K562 (cell line): Measurements from ENCODE around the gene LRRC43. TPM values are rescaled to one million over a fixed set of nuclear protein-coding genes. Genes with fewer than 3 reads are reported as not detected.

Experiments used
- ATAC-seq: fragments of 200-7000 bp; cut with Tn5 transposase; 3 replicates; pipeline ENCODE4 v1.9.1; 2020; ENCODE audit warnings: moderate library complexity
- BruUV-seq: library from RNA; stranded (reverse); fragments of 400-500 nt; replicated peaks from 2 replicates; lab custom pipeline; 2021; lab: Mats Ljungman, UMichigan
- CTCF ChIA-PET: fragments of 300-600 bp; formaldehyde crosslinking; extraction: SDS; loops from one replicate; lab custom pipeline; 2021; ENCODE audit warnings: low intra/inter-chr PET ratio; lab: Yijun Ruan, JAX
- POLR2A ChIA-PET: fragments of 300-600, 350-650 bp; sonication (Branson Sonifier 250); formaldehyde crosslinking; extraction: SDS; loops from one replicate; lab custom pipeline; 2021; ENCODE audit warnings: antibody characterized with exemption, inconsistent platforms; lab: Yijun Ruan, JAX
- DNase-seq, 4 experiments: peaks; one replicate each; pipeline versions ENCODE4 v3.0.0 to v3.0.0-alpha.2; 2011 to 2018; ENCODE audit warnings: low spot score in 3 of 4, mixed read lengths in 3 of 4; ENCODE audit errors: extremely low read depth in 1 of 4
- FAIRE-seq: peaks from 2 replicates; lab custom pipeline; 2011; peaks lifted over from hg19 to GRCh38; lab: Jason Lieb, UNC
- H2AFZ ChIP-seq: 2 replicates; pipeline ENCODE4 v1.6.0; 2011; ENCODE audit warnings: low read depth, low read length, control low read depth, inconsistent platforms
- H3K27ac ChIP-seq: fragments of 200-600 bp; 3 replicates; pipeline ENCODE4 v1.8.0; 2011; ENCODE audit warnings: low read depth, mild to moderate bottlenecking, control low read depth, inconsistent platforms, low read length, moderate library complexity, mixed read lengths; ENCODE audit errors: extremely low read depth
- H3K27me3 ChIP-seq, 2 experiments: fragments of 300-600 bp in 1 of 2; 2 replicates in 1 of 2; 3 replicates in 1 of 2; pipeline versions ENCODE4 v1.6.0 to v1.8.0; 2011; ENCODE audit warnings: inconsistent platforms in 2 of 2, low read length in 2 of 2, mild to moderate bottlenecking in 1 of 2, mixed read lengths in 1 of 2, moderate library complexity in 1 of 2; ENCODE audit not compliant: control insufficient read depth in 2 of 2, insufficient read depth in 2 of 2
- H3K36me3 ChIP-seq: fragments of 300-600 bp; 3 replicates; pipeline ENCODE4 v1.8.0; 2011; ENCODE audit warnings: mild to moderate bottlenecking, low read length, inconsistent platforms; ENCODE audit not compliant: control insufficient read depth, insufficient read depth
- H3K4me1 ChIP-seq, 2 experiments: fragments of 200-600 bp in 1 of 2; replicated peaks in 1 of 2; 2 replicates in 1 of 2; 3 replicates in 1 of 2; pipeline versions ENCODE4 v1.5.1 to v1.8.0; 2011; ENCODE audit warnings: inconsistent platforms in 2 of 2, low read length in 2 of 2, mild to moderate bottlenecking in 1 of 2, mixed read lengths in 1 of 2, moderate library complexity in 1 of 2; ENCODE audit not compliant: control insufficient read depth in 2 of 2, insufficient read depth in 2 of 2
- H3K4me2 ChIP-seq: 2 replicates; pipeline ENCODE4 v1.6.1; 2011; ENCODE audit warnings: low read length, control low read depth, inconsistent platforms, mixed read lengths; ENCODE audit not compliant: insufficient read depth
- H3K4me3 ChIP-seq: fragments of 200-600 bp; sonication (generic), shearing (Covaris generic); 2 replicates; pipeline ENCODE4 v1.5.1; 2016; ENCODE audit warnings: control low read depth, inconsistent platforms
- H3K79me2 ChIP-seq: fragments of 200-600 bp; 3 replicates; pipeline ENCODE4 v1.8.0; 2011; ENCODE audit warnings: low read length, inconsistent platforms; ENCODE audit not compliant: control insufficient read depth, insufficient read depth
- H3K9ac ChIP-seq, 2 experiments: 2 replicates each; pipeline versions ENCODE4 v1.6.0 to v1.6.1; 2011; ENCODE audit warnings: low read depth in 2 of 2, low read length in 2 of 2, control low read depth in 1 of 2, inconsistent platforms in 1 of 2, mild to moderate bottlenecking in 1 of 2, mixed read lengths in 1 of 2; ENCODE audit not compliant: insufficient read depth in 1 of 2
- H3K9me1 ChIP-seq: one replicate; pipeline ENCODE4 v1.6.0; 2011; ENCODE audit warnings: inconsistent platforms, mild to moderate bottlenecking, low read length, moderate library complexity; ENCODE audit not compliant: control insufficient read depth, insufficient read depth
- H3K9me3 ChIP-seq: replicated peaks from 2 replicates; pipeline ENCODE4 v1.5.1; 2011; ENCODE audit warnings: low read depth, low read length, inconsistent platforms; ENCODE audit not compliant: control insufficient read depth, insufficient read depth
- H4K20me1 ChIP-seq: replicated peaks from 2 replicates; pipeline ENCODE4 v1.6.1; 2011; ENCODE audit warnings: low read length, inconsistent platforms, mixed read lengths; ENCODE audit not compliant: control insufficient read depth, insufficient read depth
- BRD4 ChIP-seq: fragments of 200-600 bp; sonication (generic); IDR thresholded peaks from 2 replicates; pipeline ENCODE4 v1.6.1; 2017; ENCODE audit warnings: inconsistent platforms
- HNRNPL ChIP-seq: fragments of 200-400 bp; formaldehyde crosslinking; IDR thresholded peaks from 2 replicates; pipeline ENCODE4 v1.6.1; 2017; ENCODE audit warnings: low read depth, mild to moderate bottlenecking, low read length
- MEIS2 ChIP-seq: fragments of 450-650 bp; IDR thresholded peaks from 2 replicates; pipeline ENCODE4 v1.6.1; 2014; ENCODE audit warnings: mild to moderate bottlenecking; ENCODE audit not compliant: partially characterized antibody
- NELFE ChIP-seq: IDR thresholded peaks from 2 replicates; pipeline ENCODE4 v1.6.1; 2011; ENCODE audit warnings: mild to moderate bottlenecking; ENCODE audit not compliant: insufficient read depth, insufficient read length
- PRPF4 ChIP-seq: fragments of 200-400 bp; formaldehyde crosslinking; IDR thresholded peaks from one replicate; pipeline ENCODE4 v1.6.1; 2017; ENCODE audit warnings: low read length, low read depth, mild to moderate bottlenecking; ENCODE audit not compliant: insufficient read depth, poor library complexity, severe bottlenecking
- SMAD4 ChIP-seq: fragments of 250-450 bp; sonication (Bioruptor Pico); conservative IDR thresholded peaks from 2 replicates; pipeline ENCODE4 v1.8.0; 2021; ENCODE audit warnings: inconsistent platforms, mild to moderate bottlenecking, moderate library complexity
- SMC3 ChIP-seq: conservative IDR thresholded peaks from 2 replicates; pipeline ENCODE4 v1.6.1; 2011; ENCODE audit warnings: low read depth, low read length, improper control_type of control experiment; ENCODE audit not compliant: insufficient read depth
- STAT6 ChIP-seq: sonication (generic); formaldehyde crosslinking; IDR thresholded peaks from 2 replicates; pipeline ENCODE4 v1.8.1; 2023; ENCODE audit warnings: mild to moderate bottlenecking, missing genetic modification reagents
- UBTF ChIP-seq, 2 experiments: IDR thresholded peaks; 2 replicates each; pipeline ENCODE4 v1.6.1; 2012; ENCODE audit warnings: improper control_type of control experiment in 2 of 2, low read depth in 2 of 2, low read length in 2 of 2, borderline replicate concordance in 1 of 2
- ZNF174 ChIP-seq: fragments of 250-450 bp; sonication (Bioruptor Pico); IDR thresholded peaks from 2 replicates; pipeline ENCODE4 v1.4.0; 2020; ENCODE audit warnings: mild to moderate bottlenecking
- ZNF57 ChIP-seq: fragments of 450-650 bp; formaldehyde crosslinking; IDR thresholded peaks from 2 replicates; pipeline ENCODE4 v1.4.0; 2020; ENCODE audit warnings: mild to moderate bottlenecking, moderate library complexity
- WGBS: fragments of 100-300 bp; shearing (Covaris generic); methylation state at CpG from one replicate; pipeline ENCODE4 v1.1.6; 2016; ENCODE audit warnings: low coverage, mixed read lengths; ENCODE audit not compliant: insufficient coverage; ENCODE audit errors: missing lambda C conversion rate; 5-methylcytosine and 5-hydroxymethylcytosine counted together
- in situ Hi-C: fragments of 300-500 bp; cut with MboI; formaldehyde crosslinking; loops from 4 replicates; pipeline ENCODE4 v1.15.0; 2018; ENCODE audit warnings: inconsistent platforms, mixed read lengths
- intact Hi-C: fragments of 100-400 bp; cut with micrococcal nuclease; formaldehyde crosslinking; loops from 2 replicates; pipeline ENCODE4 v1.14.2; 2022
- polyA plus RNA-seq, 8 experiments: library from polyadenylated mRNA; depleted of rRNA in 4 of 8; stranded (reverse) in 5 of 8; unstranded in 3 of 8; fragments of >200 nt; fragmentation: Nextera tagmentation in 2 of 8; fragmentation: Illumina TruSeq in 1 of 8; extraction: Ambion mirVana in 2 of 8; extraction: Trizol in 1 of 8; gene quantifications; 2 replicates each; pipeline versions ENCODE4 v1.2.1 to v1.2.3, GENCODE V29; 2011 to 2014; ENCODE audit warnings: inconsistent platforms in 1 of 8, missing spikeins in 1 of 8
- total RNA-seq, 7 experiments: library from RNA; depleted of rRNA in 6 of 7; stranded (reverse); fragments of >200 nt in 6 of 7; fragmentation: Illumina TruSeq in 2 of 7; extraction: Trizol in 2 of 7; gene quantifications; 2 replicates each; pipeline versions ENCODE4 v1.2.1 to v1.2.3, GENCODE V29; 2011 to 2021; ENCODE audit warnings: low replicate concordance in 1 of 7

LRRC43 gene
- total and polyA plus RNA-seq, 9 of the 15 experiments (the other 6 are each of a cell fraction or from before 2014, with no cell fraction given), result 0.19 TPM; not detected in 8

- Histone ChIP-seq H3K9me3 (no peaks in the 10 kb centered on the region), H3K4me2 (no peak overlapping the region), H3K36me3 (peaks cover 4% of the 10 kb centered on the region; the same call in 2 of the 3 replicates), H3K4me1 (peaks cover 15 to 67% of the 10 kb centered on the region in 2 experiments; a peak in 4 of 5 replicates), H3K79me2 (no peaks in the 10 kb centered on the region), H2AFZ (no peak overlapping the region), H3K9ac (no peak overlapping the region), H3K9me1 (no peaks in the 10 kb centered on the region), H3K4me3 (no peak overlapping the region), H3K27me3 (no peaks in the 10 kb centered on the region), H3K27ac (no peak overlapping the region), H4K20me1 (no peaks in the 10 kb centered on the region)
- DNase-seq (no peak), ATAC-seq (no peak), FAIRE-seq (no peak)
- intact Hi-C loops, result no loop called here
- in situ Hi-C loops, result no loop called here
- POLR2A ChIA-PET, result interaction anchor here (1.6 kb wide), 1 partner anchor 8 kb away, joined by 7 read pairs; no protein-coding TSS in a partner anchor
- CTCF ChIA-PET, result no interaction called here
- no TSS peak for BruUV-seq
- WGBS, result 85% methylated on average over 6 of the region's 6 CpGs
- TF ChIP-seq SMC3 (no peak), ZNF174 (CRISPR knock-in tag) (no peak), UBTF (IDR thresholded peaks at IDR 0.05; ENCODE audit: borderline replicate concordance in 1 of 2, low read depth in 2 of 2, low read length in 2 of 2) (no peak), ZNF57 (no peak), SMAD4 (CRISPR knock-in tag) (no peak), PRPF4 (no peak), BRD4 (no peak), MEIS2 (no peak), NELFE (no peak), HNRNPL (no peak), STAT6 (CRISPR knock-in tag) (no peak)
These were observed 19.1 kb downstream of the LRRC43 start for GRCh38 chr12:122202017-122202416.
